Stimulated activated effector memory CD8-positive, alpha-beta T cell treated with anti-CD3 and anti-CD28 coated beads, Interleukin-12 subunit alpha, Interleukin-12 subunit beta, amount 100 ng/mL, for 72 hours (primary cell): ENCODE measurements around the gene HIGD1B.
A peak's percentile ranks its signal among the peaks of the same experiment; 100 is the strongest.

Source experiments
- ATAC-seq: fragments of 150-1000 bp; cut with Tn5 transposase; 2 replicates; pipeline ENCODE4 v1.10.0; 2021
- DNase-seq, 2 donors: peaks; one replicate each; pipeline ENCODE4 v3.0.0; 2021 to 2022; ENCODE audit warnings: low spot score in 2 of 2
- H3K27ac Mint-ChIP-seq: one replicate; pipeline ENCODE4 v1.8.0; 2022; ENCODE audit warnings: mild to moderate bottlenecking, mixed read lengths
- H3K36me3 Mint-ChIP-seq: one replicate; pipeline ENCODE4 v1.8.0; 2022; ENCODE audit warnings: mild to moderate bottlenecking, mixed read lengths
- H3K4me1 Mint-ChIP-seq: one replicate; pipeline ENCODE4 v1.8.0; 2022; ENCODE audit warnings: mixed read lengths
- H3K4me3 Mint-ChIP-seq: one replicate; pipeline ENCODE4 v1.8.0; 2022; ENCODE audit warnings: mild to moderate bottlenecking, mixed read lengths
- H3K9me3 Mint-ChIP-seq: one replicate; pipeline ENCODE4 v1.8.0; 2022; ENCODE audit warnings: mixed read lengths

HIGD1B gene

GRCh38 chr17:44850612-44851011, 2.9 kb downstream of the HIGD1B start:
- Mint-ChIP-seq H3K4me3 (no peak overlapping the region), H3K36me3 (peaks cover 59% of the 10 kb centered on the region), H3K9me3 (no peaks in the 10 kb centered on the region), H3K4me1 (peaks cover 5% of the 10 kb centered on the region), H3K27ac (peak overlapping the region; percentile 56)
- no peak for ATAC-seq
- no peak for DNase-seq

GRCh38 chr17:44854192-44854591, 6.5 kb downstream of the HIGD1B start:
- Mint-ChIP-seq H3K36me3 (peaks cover 95% of the 10 kb centered on the region), H3K9me3 (no peaks in the 10 kb centered on the region), H3K4me3 (no peak overlapping the region), H3K4me1 (no peaks in the 10 kb centered on the region), H3K27ac (peak overlapping the region; percentile 67)
- no peak for ATAC-seq
- DNase-seq = no peak

DNA sequence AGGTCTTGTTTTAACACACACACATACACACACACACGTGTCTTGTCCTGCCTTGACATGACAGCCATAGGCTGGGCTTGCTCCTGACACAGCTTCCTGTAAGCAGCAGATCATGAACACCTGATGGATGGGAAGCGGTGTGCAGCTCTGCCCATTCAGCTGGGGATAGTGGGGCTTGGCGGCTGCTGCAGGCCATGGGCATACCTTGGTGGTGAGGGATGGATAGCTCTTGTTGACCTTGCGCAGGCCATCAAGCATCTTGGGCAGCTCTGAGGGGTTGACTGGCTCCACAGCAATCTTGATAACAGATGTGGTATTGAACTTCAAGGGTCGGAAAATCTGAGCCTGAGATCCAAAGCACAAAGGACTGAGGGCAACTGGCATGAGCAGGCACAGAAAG, 12.0 kb downstream of the HIGD1B start:
- Mint-ChIP-seq H3K4me1 (no peaks in the 10 kb centered on the region), H3K27ac (no peak overlapping the region), H3K36me3 (peaks cover 100% of the 10 kb centered on the region), H3K4me3 (no peak overlapping the region), H3K9me3 (no peaks in the 10 kb centered on the region)
- DNase-seq (no peak), ATAC-seq (no peak)

DNA sequence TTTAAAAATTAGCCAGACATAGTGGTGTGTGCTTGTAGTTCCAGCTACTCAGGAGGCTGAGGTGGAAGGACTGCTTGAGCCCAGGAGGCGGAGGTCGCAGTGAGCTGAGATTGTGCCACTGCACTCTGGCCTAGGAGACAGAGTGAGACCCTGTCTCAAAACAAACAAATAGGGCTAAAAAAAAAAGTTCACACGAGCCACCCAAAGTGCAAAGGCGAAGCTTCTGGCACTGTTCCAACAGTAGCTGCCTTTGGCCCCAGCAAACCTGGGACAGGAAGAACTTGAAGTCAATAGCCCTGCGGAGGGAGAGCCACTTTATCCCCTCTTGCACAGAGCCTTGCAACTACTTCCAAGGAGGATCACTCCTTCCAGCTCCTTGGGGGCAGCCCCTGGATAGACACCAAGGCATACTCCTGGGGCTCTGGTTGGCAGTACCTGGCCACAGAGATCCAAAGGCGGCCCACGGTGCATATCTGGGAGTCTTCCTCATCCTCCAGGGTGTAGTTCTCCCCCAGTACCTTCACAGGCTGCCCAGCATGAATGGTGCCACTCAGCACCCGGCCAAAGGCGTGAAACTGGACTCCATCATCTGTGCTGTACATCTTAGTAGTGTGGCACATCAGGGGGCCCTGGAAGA, 14.7 kb downstream of the HIGD1B start:
- Mint-ChIP-seq H3K4me1 (no peaks in the 10 kb centered on the region), H3K27ac (no peak overlapping the region), H3K4me3 (no peak overlapping the region), H3K36me3 (peaks cover 100% of the 10 kb centered on the region), H3K9me3 (no peaks in the 10 kb centered on the region)
- ATAC-seq (no peak), DNase-seq (no peak)

DNA sequence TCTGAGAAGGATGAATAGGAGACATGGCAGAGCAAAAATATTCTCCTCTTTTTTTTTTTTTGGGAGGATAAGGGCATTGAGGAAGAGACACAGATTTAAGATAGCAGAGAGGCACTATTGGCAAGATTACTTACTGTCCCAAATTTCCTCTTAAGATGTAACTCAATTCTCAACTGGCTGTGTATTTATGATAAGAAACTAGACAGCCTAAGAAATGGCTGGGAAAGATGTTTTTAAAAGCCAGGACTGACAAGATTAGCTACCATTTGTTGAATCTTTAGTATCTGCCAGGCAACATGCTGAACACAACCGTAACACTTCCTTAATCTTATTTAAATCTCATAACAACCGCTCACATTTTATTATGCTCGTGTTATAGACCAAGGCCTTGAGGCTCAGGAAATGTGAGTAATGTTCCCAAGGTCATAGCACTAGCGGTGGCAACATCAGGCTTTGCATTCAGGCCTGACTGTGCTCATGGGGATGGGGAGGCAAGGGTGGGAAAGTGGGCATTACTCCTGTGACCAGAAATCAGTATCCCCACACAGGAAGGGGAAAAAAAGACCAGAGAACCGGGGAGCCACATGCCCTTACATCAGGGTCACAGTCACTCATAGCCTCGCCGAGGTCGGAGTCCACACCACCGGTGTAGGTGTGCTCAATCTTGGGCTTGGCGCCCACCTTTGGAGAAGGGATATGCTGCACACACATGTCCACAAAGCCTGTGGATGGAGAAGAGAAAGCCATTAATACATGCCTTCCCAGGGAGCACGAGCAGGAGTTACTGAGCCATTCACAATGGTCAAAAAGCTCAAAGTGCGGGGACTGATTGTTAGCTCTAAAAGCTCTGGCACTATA, 15.6 kb downstream of the HIGD1B start:
- no peak overlapping the region for H3K4me3 Mint-ChIP-seq

GRCh38 chr17:44864831-44865230, 17.1 kb downstream of the HIGD1B start:
- H3K4me1 Mint-ChIP-seq = no peaks in the 10 kb centered on the region
- H3K9me3 Mint-ChIP-seq = no peaks in the 10 kb centered on the region
- H3K27ac Mint-ChIP-seq = no peak overlapping the region
- ATAC-seq (no peak), DNase-seq (no peak)
- H3K4me3 Mint-ChIP-seq = no peak overlapping the region
- peaks cover 100% of the 10 kb centered on the region for H3K36me3 Mint-ChIP-seq

More for the DNA sequence above, 15.6 kb downstream of the HIGD1B start:
- Mint-ChIP-seq H3K4me1 (no peaks in the 10 kb centered on the region), H3K36me3 (peaks cover 100% of the 10 kb centered on the region), H3K27ac (no peak overlapping the region), H3K9me3 (no peaks in the 10 kb centered on the region)
- DNase-seq (no peak), ATAC-seq (no peak)

DNA sequence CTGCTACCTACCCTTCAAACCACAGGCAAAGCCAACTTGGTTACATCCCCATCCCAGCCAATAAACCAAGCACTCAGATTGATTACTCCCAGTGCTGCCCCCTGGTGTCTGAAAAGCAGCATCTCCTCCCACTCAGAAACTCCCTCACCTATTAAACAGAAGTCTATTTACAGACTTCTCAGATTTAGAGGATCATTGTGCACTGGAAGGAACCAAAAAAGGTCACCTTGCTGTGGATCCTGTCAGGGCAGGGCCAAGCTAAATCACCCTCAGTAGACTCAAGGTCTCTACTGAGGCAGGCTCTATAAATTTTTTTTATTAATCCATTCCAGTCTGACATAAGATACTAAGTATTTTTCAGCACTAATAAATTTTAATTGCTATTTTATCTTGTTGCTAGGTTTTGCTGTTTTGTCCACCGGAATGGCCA, 17.6 kb downstream of the HIGD1B start:
- no peak overlapping the region for H3K27ac Mint-ChIP-seq
- H3K4me3 Mint-ChIP-seq = no peak overlapping the region
- H3K4me1 Mint-ChIP-seq = no peaks in the 10 kb centered on the region
- no peaks in the 10 kb centered on the region for H3K9me3 Mint-ChIP-seq
- DNase-seq (peak; percentile 53 to 76), ATAC-seq (peak; percentile 69)
- H3K36me3 Mint-ChIP-seq = peaks cover 100% of the 10 kb centered on the region

- Mint-ChIP-seq H3K36me3 (peaks cover 100% of the 10 kb centered on the region), H3K4me1 (no peaks in the 10 kb centered on the region), H3K27ac (no peak overlapping the region), H3K4me3 (no peak overlapping the region), H3K9me3 (no peaks in the 10 kb centered on the region)
- DNase-seq (no peak), ATAC-seq (no peak)
These were observed 18.2 kb downstream of the HIGD1B start for GRCh38 chr17:44865931-44866330.

GRCh38 chr17:44867841-44868240, 20.2 kb downstream of the HIGD1B start:
- Mint-ChIP-seq H3K9me3 (no peaks in the 10 kb centered on the region), H3K4me1 (no peaks in the 10 kb centered on the region), H3K36me3 (peaks cover 100% of the 10 kb centered on the region), H3K4me3 (no peak overlapping the region), H3K27ac (peak overlapping the region; percentile 60)
- DNase-seq (no peak), ATAC-seq (no peak)

DNA sequence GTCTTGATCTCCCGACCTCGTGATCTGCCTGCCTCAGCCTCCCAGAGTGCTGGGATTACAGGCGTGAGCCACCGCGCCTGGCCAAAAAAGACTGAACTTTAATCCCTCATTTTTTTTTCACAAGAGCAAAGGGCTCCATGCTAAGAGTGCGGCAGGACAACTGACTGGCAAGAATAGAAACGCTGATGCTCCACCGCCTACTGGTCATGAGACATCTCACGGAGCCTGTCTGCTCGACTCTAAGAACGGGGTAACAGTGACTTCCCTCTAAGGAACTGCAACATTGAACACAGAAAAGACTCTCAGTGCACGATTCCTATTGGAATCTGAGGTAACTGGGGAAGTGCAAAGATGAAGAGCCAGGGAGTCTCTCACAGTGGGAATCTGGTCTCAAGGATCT, 23.9 kb downstream of the HIGD1B start:
- H3K27ac Mint-ChIP-seq = peak overlapping the region; percentile 50
- H3K36me3 Mint-ChIP-seq = peaks cover 100% of the 10 kb centered on the region
- H3K4me3 Mint-ChIP-seq = no peak overlapping the region
- no peak for DNase-seq
- H3K9me3 Mint-ChIP-seq = no peaks in the 10 kb centered on the region
- no peak for ATAC-seq
- no peaks in the 10 kb centered on the region for H3K4me1 Mint-ChIP-seq

GRCh38 chr17:44872131-44872768, 24.6 kb downstream of the HIGD1B start:
- no peaks in the 10 kb centered on the region for H3K4me1 Mint-ChIP-seq
- H3K9me3 Mint-ChIP-seq = no peaks in the 10 kb centered on the region
- H3K36me3 Mint-ChIP-seq = peaks cover 100% of the 10 kb centered on the region
- no peak overlapping the region for H3K4me3 Mint-ChIP-seq
- no peak for DNase-seq
- peak overlapping the region; percentile 50 for H3K27ac Mint-ChIP-seq
- ATAC-seq = no peak

DNA sequence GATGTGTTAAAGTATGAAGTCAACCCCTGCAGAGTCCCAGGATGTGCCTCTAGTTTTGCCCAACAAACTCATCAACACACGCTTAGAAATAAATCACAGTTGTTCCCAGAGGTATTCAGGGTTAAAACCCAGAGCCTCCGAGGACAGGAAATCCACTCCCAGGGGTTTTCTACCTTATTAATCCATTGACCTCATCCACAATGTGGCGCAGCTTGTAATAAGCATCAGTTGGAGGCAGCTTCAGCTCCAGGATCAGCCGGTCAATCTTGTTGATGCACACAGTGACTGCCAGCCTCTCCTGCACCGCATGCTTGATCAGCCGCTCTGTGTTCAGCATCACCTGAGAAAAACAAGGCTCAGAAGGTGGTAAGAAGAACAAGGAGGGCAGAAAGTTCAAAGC, 28.1 kb downstream of the HIGD1B start:
- Mint-ChIP-seq H3K27ac (no peak overlapping the region), H3K9me3 (no peaks in the 10 kb centered on the region), H3K4me1 (no peaks in the 10 kb centered on the region), H3K4me3 (no peak overlapping the region), H3K36me3 (peaks cover 100% of the 10 kb centered on the region)
- no peak for DNase-seq
- no peak for ATAC-seq

DNA sequence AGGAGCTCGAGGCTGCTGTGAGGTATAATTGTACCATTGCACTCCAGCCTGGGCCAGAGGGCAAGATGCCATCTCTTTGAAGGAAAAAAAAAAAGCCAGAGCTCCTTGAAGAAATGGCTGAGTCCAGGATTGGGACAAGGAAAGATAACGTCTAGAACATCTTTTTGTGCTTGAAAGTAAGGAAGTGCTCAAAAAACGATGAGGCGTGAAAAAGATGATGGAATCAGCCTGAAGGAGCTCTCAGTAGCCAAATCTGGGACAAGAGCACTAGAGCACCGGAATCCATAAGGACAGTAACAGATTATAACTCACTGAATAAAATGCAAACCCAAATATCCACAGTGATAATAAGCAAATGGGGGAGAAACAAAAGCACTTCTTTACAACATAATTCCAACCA, 29.4 kb downstream of the HIGD1B start:
- no peak for DNase-seq
- Mint-ChIP-seq H3K9me3 (no peaks in the 10 kb centered on the region), H3K36me3 (peaks cover 100% of the 10 kb centered on the region), H3K27ac (no peak overlapping the region), H3K4me3 (no peak overlapping the region), H3K4me1 (no peaks in the 10 kb centered on the region)
- ATAC-seq = no peak

DNA sequence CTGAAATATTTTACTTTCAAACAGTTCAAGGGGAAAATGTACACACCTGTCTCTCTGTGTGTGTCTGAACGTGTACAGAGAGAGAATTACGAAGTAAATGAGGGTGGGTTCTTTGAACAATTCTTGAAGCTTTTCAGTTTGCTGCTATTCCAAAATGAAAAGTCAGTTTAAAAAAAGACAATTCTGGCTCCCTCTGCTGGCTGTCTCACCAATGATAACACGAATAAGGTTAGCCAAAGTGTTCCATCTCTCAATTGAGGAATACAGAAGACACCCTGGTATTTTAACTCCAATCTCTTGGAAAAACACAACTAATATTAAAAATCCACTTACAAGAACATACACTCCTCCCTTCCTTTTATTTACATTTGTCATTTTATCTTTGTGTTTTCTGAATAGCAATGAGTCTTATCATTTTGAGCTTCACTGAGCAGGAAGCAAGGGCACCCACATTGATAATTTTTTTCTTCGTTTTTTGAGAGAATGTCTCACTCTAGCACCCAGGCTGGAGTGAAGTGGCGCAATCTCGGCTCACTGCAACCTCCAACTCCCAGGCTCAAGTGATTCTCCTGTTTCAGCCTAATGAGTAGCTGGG, 31.0 kb downstream of the HIGD1B start:
- ATAC-seq (no peak), DNase-seq (no peak)
- peaks cover 100% of the 10 kb centered on the region for H3K36me3 Mint-ChIP-seq
- no peaks in the 10 kb centered on the region for H3K4me1 Mint-ChIP-seq
- no peak overlapping the region for H3K27ac Mint-ChIP-seq
- no peak overlapping the region for H3K4me3 Mint-ChIP-seq
- no peaks in the 10 kb centered on the region for H3K9me3 Mint-ChIP-seq

DNA sequence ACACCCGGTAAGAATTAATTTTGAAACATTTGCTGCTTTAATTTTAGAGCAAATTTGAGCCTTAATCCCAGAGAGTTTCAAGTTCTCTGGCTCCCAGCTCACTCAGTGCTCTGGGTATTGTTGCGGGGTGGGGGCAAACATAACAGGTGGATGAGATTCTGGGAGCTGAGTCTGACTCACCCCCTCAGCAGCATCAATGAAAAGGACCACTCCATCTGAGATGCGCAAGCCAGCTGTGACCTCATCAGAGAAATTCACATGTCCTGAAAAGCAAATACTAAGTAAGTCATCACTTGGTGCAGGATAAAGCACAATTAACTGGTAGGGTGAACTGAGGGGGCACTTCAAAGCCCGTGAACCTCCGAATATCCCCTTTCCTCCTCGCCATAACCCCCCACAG, 31.7 kb downstream of the HIGD1B start:
- DNase-seq (no peak), ATAC-seq (no peak)
- H3K9me3 Mint-ChIP-seq = no peaks in the 10 kb centered on the region
- no peak overlapping the region for H3K27ac Mint-ChIP-seq
- H3K4me1 Mint-ChIP-seq = no peaks in the 10 kb centered on the region
- H3K4me3 Mint-ChIP-seq = no peak overlapping the region
- peaks cover 100% of the 10 kb centered on the region for H3K36me3 Mint-ChIP-seq
